GM12878 (cell line): ENCODE measurements around the gene VEPH1. TPM values are rescaled to one million over a fixed set of nuclear protein-coding genes. Genes with fewer than 3 reads are reported as not detected.
A peak's percentile ranks its signal among the peaks of the same experiment; 100 is the strongest.

Experiments
- ATAC-seq: fragments of 200-7000 bp; cut with Tn5 transposase; 3 replicates; pipeline ENCODE4 v1.9.1; 2020; ENCODE audit warnings: mild to moderate bottlenecking, moderate library complexity
- BruUV-seq: library from RNA; stranded (reverse); fragments of 400-500 nt; replicated peaks from 2 replicates; lab custom pipeline; 2021; lab: Mats Ljungman, UMichigan
- CTCF ChIA-PET: fragments of 300-600 bp; sonication (Branson Sonifier 250); formaldehyde crosslinking; extraction: SDS; loops from one replicate; lab custom pipeline; 2021; ENCODE audit warnings: inconsistent platforms; lab: Yijun Ruan, JAX
- POLR2A ChIA-PET: fragments of 350-600 bp; formaldehyde crosslinking; extraction: SDS; loops from one replicate; lab custom pipeline; 2021; ENCODE audit warnings: inconsistent platforms; lab: Charles Lee
- RAD21 ChIA-PET: fragments of 300-600 bp; sonication (Branson Sonifier 250); formaldehyde crosslinking; loops from one replicate; lab custom pipeline; 2023; ENCODE audit warnings: antibody characterized with exemption; ENCODE audit not compliant: unreplicated experiment; lab: Charles Lee
- SMC1A ChIA-PET: fragments of 300-600 bp; sonication (Branson Sonifier 250); formaldehyde crosslinking; loops from one replicate; lab custom pipeline; 2023; ENCODE audit not compliant: unreplicated experiment, uncharacterized antibody; lab: Charles Lee
- DNase-seq: peaks from one replicate; pipeline ENCODE4 v3.0.0-alpha.2; 2011; ENCODE audit warnings: low read depth, low spot score
- FAIRE-seq: peaks from 3 replicates; lab custom pipeline; 2011; peaks lifted over from hg19 to GRCh38; lab: Jason Lieb, UNC
- H2AFZ ChIP-seq: 2 replicates; pipeline ENCODE4 v1.6.0; 2011; ENCODE audit warnings: low read depth, low read length, control low read depth; ENCODE audit not compliant: control insufficient read depth
- H3K27ac ChIP-seq: 2 replicates; pipeline ENCODE4 v1.5.1; 2011; ENCODE audit warnings: control low read depth; ENCODE audit not compliant: control insufficient read depth, insufficient read depth
- H3K27me3 ChIP-seq, 2 experiments: replicated peaks in 1 of 2; 2 replicates each; pipeline versions ENCODE4 v1.6.0 to v1.6.1; 2011; ENCODE audit warnings: low read length in 1 of 2; ENCODE audit not compliant: control insufficient read depth in 2 of 2, insufficient read depth in 2 of 2
- H3K36me3 ChIP-seq, 2 experiments: 2 replicates each; pipeline ENCODE4 v1.5.1; 2011; ENCODE audit warnings: low read length in 1 of 2; ENCODE audit not compliant: control insufficient read depth in 2 of 2, insufficient read depth in 2 of 2
- H3K4me1 ChIP-seq: 2 replicates; pipeline ENCODE4 v1.6.1; 2011; ENCODE audit warnings: mild to moderate bottlenecking, low read length, moderate library complexity, mixed read lengths; ENCODE audit not compliant: control insufficient read depth, insufficient read depth
- H3K4me2 ChIP-seq: 2 replicates; pipeline ENCODE4 v1.6.0; 2011; ENCODE audit warnings: control low read depth; ENCODE audit not compliant: control insufficient read depth, insufficient read depth
- H3K4me3 ChIP-seq: fragments of 200-600 bp; sonication (generic); 2 replicates; pipeline ENCODE4 v1.5.1; 2016
- H3K79me2 ChIP-seq: 2 replicates; pipeline ENCODE4 v1.6.0; 2011; ENCODE audit warnings: low read length; ENCODE audit not compliant: control insufficient read depth, insufficient read depth
- H3K9ac ChIP-seq: 2 replicates; pipeline ENCODE4 v1.8.0; 2011; ENCODE audit warnings: low read length, control low read depth, mixed read lengths; ENCODE audit not compliant: control insufficient read depth, insufficient read depth
- H3K9me3 ChIP-seq: replicated peaks from 3 replicates; pipeline ENCODE4 v1.5.1; 2011; ENCODE audit warnings: mild to moderate bottlenecking, low read length; ENCODE audit not compliant: control insufficient read depth, insufficient read depth
- H4K20me1 ChIP-seq: 2 replicates; pipeline ENCODE4 v1.6.0; 2011; ENCODE audit not compliant: control insufficient read depth, insufficient read depth
- BACH1 ChIP-seq: fragments of 450-650 bp; IDR thresholded peaks from 2 replicates; pipeline ENCODE4 v1.6.1; 2017; ENCODE audit warnings: mild to moderate bottlenecking, borderline replicate concordance
- EED ChIP-seq: sonication (generic); IDR thresholded peaks from 2 replicates; pipeline ENCODE4 v1.6.1; 2016; ENCODE audit warnings: antibody characterized with exemption, low read depth
- EGR1 ChIP-seq, 2 experiments: IDR thresholded peaks; 1 replicate in 1 of 2; 2 replicates in 1 of 2; pipeline ENCODE4 v1.6.1; 2011 to 2012; ENCODE audit warnings: low read depth in 2 of 2, low read length in 2 of 2, borderline replicate concordance in 1 of 2, mild to moderate bottlenecking in 1 of 2, moderate library complexity in 1 of 2
- HDGF ChIP-seq: fragments of 450-650 bp; IDR thresholded peaks from 2 replicates; pipeline ENCODE4 v1.6.1; 2016; ENCODE audit warnings: antibody characterized with exemption
- IKZF2 ChIP-seq, 2 experiments: fragments of 450-650 bp; IDR thresholded peaks; 2 replicates each; pipeline ENCODE4 v1.6.1; 2017; ENCODE audit warnings: mild to moderate bottlenecking in 2 of 2, moderate library complexity in 2 of 2
- KDM1A ChIP-seq: fragments of 200-600 bp; sonication (generic); IDR thresholded peaks from 2 replicates; pipeline ENCODE4 v1.6.1; 2016; ENCODE audit warnings: borderline replicate concordance
- MTA2 ChIP-seq: fragments of 450-650 bp; IDR thresholded peaks from 2 replicates; pipeline ENCODE4 v1.6.1; 2016; ENCODE audit warnings: low read depth, mild to moderate bottlenecking, moderate library complexity
- NFYA ChIP-seq: IDR thresholded peaks from 2 replicates; pipeline ENCODE4 v1.6.1; 2011; ENCODE audit warnings: low read depth, mild to moderate bottlenecking, low read length, improper control_type of control experiment, borderline replicate concordance
- POLR2AphosphoS5 ChIP-seq: IDR thresholded peaks from 2 replicates; pipeline ENCODE4 v1.6.1; 2011; ENCODE audit warnings: mild to moderate bottlenecking, low read length, inconsistent platforms
- SMAD5 ChIP-seq: IDR thresholded peaks from 2 replicates; pipeline ENCODE4 v1.6.1; 2016; ENCODE audit warnings: antibody characterized with exemption, low read depth
- SMARCA5 ChIP-seq: fragments of 450-650 bp; IDR thresholded peaks from 2 replicates; pipeline ENCODE4 v1.6.1; 2017; ENCODE audit warnings: mild to moderate bottlenecking
- STAT1 ChIP-seq: fragments of 450-650 bp; conservative IDR thresholded peaks from 2 replicates; pipeline ENCODE4 v1.6.1; 2014; ENCODE audit warnings: antibody characterized with exemption, mild to moderate bottlenecking
- ZSCAN29 ChIP-seq: fragments of 450-650 bp; IDR thresholded peaks from 2 replicates; pipeline ENCODE4 v1.6.1; 2017; ENCODE audit warnings: mild to moderate bottlenecking, moderate library complexity
- WGBS: methylation state at CpG from one replicate; pipeline ENCODE4 v1.1.6; 2016; ENCODE audit warnings: low lambda C conversion rate; ENCODE audit not compliant: insufficient replicate concordance, insufficient coverage; ENCODE audit errors: missing lambda C conversion rate; 5-methylcytosine and 5-hydroxymethylcytosine counted together
- in situ Hi-C: fragments of 300-500 bp; cut with MboI; formaldehyde crosslinking; loops from 9 replicates; pipeline ENCODE4 v1.14.3; 2018; ENCODE audit warnings: mixed read lengths
- intact Hi-C: fragments of 100-400 bp; cut with micrococcal nuclease; formaldehyde crosslinking; loops from one replicate; pipeline ENCODE4 v1.14.2; 2022; ENCODE audit not compliant: unreplicated experiment
- polyA plus RNA-seq, 11 experiments: library from polyadenylated mRNA; depleted of rRNA in 4 of 11; unstranded in 6 of 11; stranded (reverse) in 5 of 11; fragments of >200 nt; fragmentation: Nextera tagmentation in 4 of 11; fragmentation: Illumina TruSeq in 1 of 11; extraction: Ambion mirVana in 4 of 11; extraction: Trizol in 1 of 11; gene quantifications; 1 replicate in 1 of 11; 2 replicates in 10 of 11; pipeline versions ENCODE4 v1.2.1 to v1.2.3, GENCODE V29; 2011 to 2016; ENCODE audit warnings: inconsistent platforms in 2 of 11, missing spikeins in 2 of 11, low read depth in 1 of 11
- total RNA-seq, 4 experiments: library from RNA; depleted of rRNA in 3 of 4; stranded (reverse); fragments of >200 nt in 3 of 4; fragmentation: Illumina TruSeq in 1 of 4; extraction: Trizol in 1 of 4; gene quantifications; 2 replicates each; pipeline versions ENCODE4 v1.2.1 to v1.2.3, GENCODE V29; 2013 to 2021

The VEPH1 gene
- total and polyA plus RNA-seq, 10 of the 15 experiments (the other 5 are each of a cell fraction or from before 2014, with no cell fraction given), result 0.04 to 0.26 (median 0.17) TPM; not detected in 7

DNA sequence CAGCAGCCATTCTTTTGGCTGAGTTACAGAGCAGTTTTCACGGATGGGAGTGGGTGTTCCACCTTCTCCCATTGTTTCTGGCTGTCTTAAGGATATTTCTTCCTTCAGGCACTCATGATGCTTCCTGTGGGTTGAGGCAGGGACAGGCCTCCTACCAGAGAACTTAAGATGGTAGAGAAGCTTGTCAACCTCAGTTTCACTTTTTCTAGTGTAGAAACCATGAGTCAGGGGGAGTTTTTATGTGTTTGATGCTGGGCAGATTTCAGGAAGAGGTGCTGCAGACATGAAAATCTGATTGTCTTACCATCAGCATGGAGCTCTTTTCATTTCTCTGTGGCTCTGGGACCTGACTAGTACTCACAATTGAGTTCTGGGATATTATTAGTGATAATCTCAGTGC lies 48.7 kb upstream of the VEPH1 start:
- ChIA-PET SMC1A (interaction anchor here (0.8 to 1.4 kb wide), 3 partner anchors 11 to 19 kb away, joined by 3 to 4 read pairs (median 3); no protein-coding TSS in a partner anchor), POLR2A (no interaction called here), CTCF (interaction anchor here (1.2 to 1.4 kb wide), 2 partner anchors 12 to 19 kb away, joined by 3 read pairs; no protein-coding TSS in a partner anchor), RAD21 (interaction anchor here (1.8 kb wide), 1 partner anchor 19 kb away, joined by 4 read pairs; no protein-coding TSS in a partner anchor)
- no TSS peak for BruUV-seq
- no peak for DNase-seq
- no peak overlapping the region for H3K4me3 ChIP-seq
- no peak overlapping the region for H3K27ac ChIP-seq
- no peaks in the 10 kb centered on the region for H3K27me3 ChIP-seq
- FAIRE-seq, result no peak
- H3K9ac ChIP-seq, result no peak overlapping the region
- H3K9me3 ChIP-seq, result no peaks in the 10 kb centered on the region
- no peaks in the 10 kb centered on the region for H3K79me2 ChIP-seq
- no peaks in the 10 kb centered on the region for H4K20me1 ChIP-seq
- in situ Hi-C loops, result no loop called here
- H3K4me2 ChIP-seq, result no peak overlapping the region
- intact Hi-C loops, result no loop called here
- no peak for TF ChIP-seq STAT1
- TF ChIP-seq POLR2AphosphoS5, result no peak
- no peak for TF ChIP-seq ZSCAN29
- no peak for TF ChIP-seq HDGF
- no peak for TF ChIP-seq SMARCA5
- no peak for TF ChIP-seq SMAD5
- TF ChIP-seq IKZF2 (IDR thresholded peaks at IDR 0.05), result no peak
- TF ChIP-seq EGR1 (IDR thresholded peaks at IDR 0.05; ENCODE audit: borderline replicate concordance in 1 of 2, low read depth in 2 of 2, low read length in 2 of 2), result no peak
- TF ChIP-seq BACH1, result no peak
- TF ChIP-seq KDM1A, result no peak
- no peaks in the 10 kb centered on the region for H3K4me1 ChIP-seq
- no peak overlapping the region for H2AFZ ChIP-seq
- H3K36me3 ChIP-seq, result no peaks in the 10 kb centered on the region
- peak; percentile 29; the same call in 1 of the 3 replicates for ATAC-seq
- WGBS, result 0% methylated on average over 1 of the region's 1 CpG

DNA sequence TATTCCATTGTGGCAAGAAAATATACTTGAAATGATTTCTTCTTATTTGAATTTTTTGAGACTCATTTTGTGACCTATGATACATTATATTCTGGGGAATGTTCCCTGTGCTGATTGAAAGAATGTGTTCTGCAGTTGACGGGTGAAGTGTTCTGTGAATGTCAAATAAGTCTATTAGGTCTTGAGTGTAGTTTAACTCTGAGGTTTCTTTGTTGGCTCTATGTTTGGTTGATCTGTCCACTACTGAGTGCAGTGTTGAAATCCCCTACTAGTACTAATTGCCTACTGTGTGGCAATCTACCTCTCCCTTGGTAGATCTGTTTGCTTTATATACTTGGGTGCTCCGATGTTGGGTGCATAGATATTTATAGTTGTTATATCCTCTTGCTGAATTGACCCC lies 46.3 kb upstream of the VEPH1 start:
- FAIRE-seq, result no peak

More for the DNA sequence above, 46.3 kb upstream of the VEPH1 start:
- 91% methylated on average over 2 of the region's 2 CpGs for WGBS
- in situ Hi-C loops, result no loop called here
- no peak overlapping the region for H2AFZ ChIP-seq
- TF ChIP-seq NFYA (no peak), SMAD5 (no peak), MTA2 (no peak), EED (no peak)
- no peak overlapping the region for H3K4me3 ChIP-seq
- ATAC-seq (no peak), DNase-seq (no peak)
- H4K20me1 ChIP-seq, result no peaks in the 10 kb centered on the region
- H3K27ac ChIP-seq, result no peak overlapping the region
- RAD21 ChIA-PET, result no interaction called here
- POLR2A ChIA-PET, result no interaction called here
- CTCF ChIA-PET, result no interaction called here
- no peaks in the 10 kb centered on the region for H3K4me1 ChIP-seq
- no peaks in the 10 kb centered on the region for H3K9me3 ChIP-seq
- SMC1A ChIA-PET, result no interaction called here
- no TSS peak for BruUV-seq
- H3K9ac ChIP-seq, result no peak overlapping the region
- no peaks in the 10 kb centered on the region for H3K79me2 ChIP-seq
- no peaks in the 10 kb centered on the region for H3K36me3 ChIP-seq
- H3K27me3 ChIP-seq, result no peaks in the 10 kb centered on the region
- H3K4me2 ChIP-seq, result no peak overlapping the region
- intact Hi-C loops, result no loop called here
